Activated CD4-positive, alpha-beta T cell treated with anti-CD3 and anti-CD28 coated beads, Interleukin-2, amount 10 ng/mL, durations not matched to agents 7 days and 5 days (primary cell): Measurements from ENCODE around the gene RIMBP3B. TPM values are rescaled to one million over a fixed set of nuclear protein-coding genes. Genes with fewer than 3 reads are reported as not detected.
"Not testable (repeated sequence)": the region's sequence is repeated elsewhere in the genome, so short reads cannot be mapped to it uniquely, and the experiment has no call there.

ENCODE experiments used
- CTCF ChIA-PET: fragments of 350-600 bp; sonication (Branson Sonifier 250); formaldehyde crosslinking; loops from one replicate; lab custom pipeline; 2021; ENCODE audit warnings: antibody characterized with exemption; lab: Charles Lee
- POLR2A ChIA-PET: fragments of 350-600 bp; sonication (Branson Sonifier 250); formaldehyde crosslinking; loops from one replicate; lab custom pipeline; 2021; ENCODE audit warnings: antibody characterized with exemption; lab: Charles Lee
- DNase-seq: peaks from one replicate; pipeline ENCODE4 v3.0.0-alpha.2; 2020
- H3K27ac Mint-ChIP-seq: one replicate; pipeline ENCODE4 v1.8.0; 2021; ENCODE audit warnings: mild to moderate bottlenecking, moderate library complexity, mixed read lengths
- H3K27me3 Mint-ChIP-seq: one replicate; pipeline ENCODE4 v1.8.0; 2021; ENCODE audit warnings: mixed read lengths
- H3K36me3 Mint-ChIP-seq: one replicate; pipeline ENCODE4 v1.8.0; 2021; ENCODE audit warnings: low read depth, mixed read lengths
- H3K4me1 Mint-ChIP-seq: one replicate; pipeline ENCODE4 v1.8.0; 2021; ENCODE audit warnings: mixed read lengths
- H3K4me3 Mint-ChIP-seq: one replicate; pipeline ENCODE4 v1.8.0; 2021; ENCODE audit warnings: mild to moderate bottlenecking, moderate library complexity, mixed read lengths
- H3K9me3 Mint-ChIP-seq: one replicate; pipeline ENCODE4 v1.8.0; 2021; ENCODE audit warnings: mixed read lengths
- total RNA-seq, 2 experiments: library from RNA; stranded (reverse); gene quantifications; one replicate each; pipeline ENCODE4 v1.2.3, GENCODE V29; 2021

The RIMBP3B gene
- total RNA-seq, 2 experiments from 2014 or later = 0.84 to 1.1 TPM

DNA sequence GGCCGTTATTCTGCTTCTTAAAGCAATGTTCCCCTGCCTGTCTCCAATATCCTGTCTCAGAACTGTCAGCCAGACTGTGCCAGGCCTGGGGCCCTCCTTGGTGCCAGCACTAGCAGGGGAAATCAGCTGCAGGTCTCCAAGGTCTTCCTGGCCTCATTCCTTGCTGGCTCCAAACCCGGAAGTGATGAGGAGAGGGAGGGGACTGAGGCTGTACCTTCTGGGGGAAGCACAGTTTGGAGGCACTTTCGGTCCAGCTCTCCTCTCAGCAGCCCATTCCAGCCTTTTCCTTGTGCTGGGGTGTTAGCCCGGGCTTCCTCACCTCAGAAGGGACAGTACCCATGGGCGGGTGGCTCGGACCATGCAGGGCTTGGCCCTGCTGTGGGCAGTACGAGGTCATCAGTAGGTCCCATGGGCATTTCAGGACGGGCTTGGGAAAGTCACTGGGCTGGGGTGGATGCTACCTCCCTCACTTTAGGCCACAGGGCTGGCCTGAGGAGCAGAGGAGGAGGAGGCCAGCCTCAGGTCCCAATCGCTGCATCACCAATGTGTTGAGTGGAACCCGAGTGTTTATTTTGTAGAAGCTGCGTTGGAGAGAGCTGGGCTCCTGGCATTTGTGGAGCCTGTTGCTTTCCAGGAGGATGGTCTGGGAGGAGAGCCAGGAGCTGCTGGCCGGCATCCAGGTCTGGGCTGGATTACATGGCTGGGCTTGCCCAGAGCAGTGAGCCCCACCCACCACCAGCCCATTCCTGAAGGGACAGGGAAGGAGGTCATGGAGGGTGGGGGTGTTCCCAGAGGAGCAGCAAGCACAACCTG is 52.7 kb downstream of the RIMBP3B start:
- CTCF ChIA-PET, DNase-seq, H3K9me3 Mint-ChIP-seq, H3K27ac Mint-ChIP-seq, H3K4me1 Mint-ChIP-seq, POLR2A ChIA-PET, H3K4me3 Mint-ChIP-seq, H3K27me3 Mint-ChIP-seq, H3K36me3 Mint-ChIP-seq: not testable (repeated sequence)

DNA sequence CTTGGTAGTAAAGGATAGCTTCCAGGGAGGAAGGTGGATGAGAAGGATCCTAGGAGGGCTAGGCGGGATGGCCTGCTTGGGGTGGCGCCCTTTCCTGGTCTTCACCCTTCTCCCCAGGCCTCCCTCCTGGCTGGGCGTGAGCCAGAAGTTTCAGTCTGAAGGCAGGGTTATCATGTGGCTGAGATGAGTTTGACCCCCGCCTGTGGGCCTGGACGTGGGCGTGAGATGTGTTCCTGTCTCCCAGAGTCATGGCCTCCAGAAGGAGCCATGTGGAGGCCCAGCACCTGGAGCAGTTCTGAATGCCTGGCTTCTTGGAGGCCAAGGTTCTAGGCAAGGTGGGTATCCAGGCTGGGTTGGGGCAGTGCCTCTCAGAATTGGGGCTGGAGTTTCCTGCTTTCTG is 54.5 kb downstream of the RIMBP3B start:
- POLR2A ChIA-PET, H3K4me3 Mint-ChIP-seq, H3K4me1 Mint-ChIP-seq, DNase-seq, H3K9me3 Mint-ChIP-seq, H3K27ac Mint-ChIP-seq, H3K27me3 Mint-ChIP-seq, CTCF ChIA-PET, H3K36me3 Mint-ChIP-seq: not testable (repeated sequence)

Other genes with a start within 250 kb of the RIMBP3B start
- gene HIC2, start 33.6 kb downstream of the RIMBP3B start, total RNA-seq = 1 to 10 TPM; 5.1 to 5.5 TPM
- 1 to 10 TPM; 1.4 to 2.0 TPM for gene TMEM191C, start 83.6 kb downstream of the RIMBP3B start, total RNA-seq
- gene RIMBP3C, start 167.7 kb downstream of the RIMBP3B start, total RNA-seq = under 1 TPM in 1 of 2 experiments, not detected in 1; 0.92 TPM
- 10 to 100 TPM; 64.6 to 79.1 TPM for gene UBE2L3, start 184.0 kb downstream of the RIMBP3B start, total RNA-seq
- 10 to 100 TPM; 30.3 to 39.9 TPM for gene YDJC, start 246.3 kb downstream of the RIMBP3B start, total RNA-seq
- gene CCDC116, start 249.0 kb downstream of the RIMBP3B start, total RNA-seq = under 1 TPM; 0.42 to 0.97 TPM